ENCODE data around the gene NOX5.

DNA sequence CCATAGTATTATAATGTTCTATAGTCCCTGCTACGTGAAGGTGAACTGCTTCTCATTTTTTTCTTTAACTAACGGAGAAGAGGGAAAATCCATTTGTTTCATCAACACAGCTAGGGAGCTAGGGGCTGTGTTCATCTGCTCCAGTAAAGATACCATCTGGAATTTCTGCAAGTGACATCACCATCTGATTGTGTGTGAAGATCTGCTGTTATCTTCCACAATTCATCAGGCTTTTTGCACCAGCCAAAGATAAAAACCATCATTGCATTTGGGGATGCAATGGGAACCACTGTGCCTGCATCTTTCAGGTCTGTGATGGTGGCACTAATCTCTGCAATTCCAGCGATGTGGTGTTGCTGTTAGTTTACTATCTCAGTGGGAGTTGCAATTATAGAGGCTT lies 35.5 kb upstream of the NOX5 start:
- TF ChIP-seq, protein P1, sequence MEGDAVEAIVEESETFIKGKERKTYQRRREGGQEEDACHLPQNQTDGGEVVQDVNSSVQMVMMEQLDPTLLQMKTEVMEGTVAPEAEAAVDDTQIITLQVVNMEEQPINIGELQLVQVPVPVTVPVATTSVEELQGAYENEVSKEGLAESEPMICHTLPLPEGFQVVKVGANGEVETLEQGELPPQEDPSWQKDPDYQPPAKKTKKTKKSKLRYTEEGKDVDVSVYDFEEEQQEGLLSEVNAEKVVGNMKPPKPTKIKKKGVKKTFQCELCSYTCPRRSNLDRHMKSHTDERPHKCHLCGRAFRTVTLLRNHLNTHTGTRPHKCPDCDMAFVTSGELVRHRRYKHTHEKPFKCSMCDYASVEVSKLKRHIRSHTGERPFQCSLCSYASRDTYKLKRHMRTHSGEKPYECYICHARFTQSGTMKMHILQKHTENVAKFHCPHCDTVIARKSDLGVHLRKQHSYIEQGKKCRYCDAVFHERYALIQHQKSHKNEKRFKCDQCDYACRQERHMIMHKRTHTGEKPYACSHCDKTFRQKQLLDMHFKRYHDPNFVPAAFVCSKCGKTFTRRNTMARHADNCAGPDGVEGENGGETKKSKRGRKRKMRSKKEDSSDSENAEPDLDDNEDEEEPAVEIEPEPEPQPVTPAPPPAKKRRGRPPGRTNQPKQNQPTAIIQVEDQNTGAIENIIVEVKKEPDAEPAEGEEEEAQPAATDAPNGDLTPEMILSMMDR (IDR thresholded peaks at IDR 0.05; ENCODE audit: low read depth, low read length) = no peak
- no peak for TF ChIP-seq EZH2phosphoT487 (IDR thresholded peaks at IDR 0.05; ENCODE audit: low read depth)
